Colon (tissue), 2 donors: Measurements from ENCODE around the gene SMIM33.
"Not testable (repeated sequence)": the region's sequence is repeated elsewhere in the genome, so short reads cannot be mapped to it uniquely, and the experiment has no call there.

ENCODE experiments used
- FAIRE-seq: peaks from 2 replicates; lab custom pipeline; 2012; peaks lifted over from hg19 to GRCh38; lab: Jason Lieb, UNC
- donor health status: control.
- donor health status: control.

The SMIM33 gene

GRCh38 chr5:139457241-139457640 lies 13.6 kb upstream of the SMIM33 start:
- FAIRE-seq, result no peak

- no peak for FAIRE-seq
Measured at GRCh38 chr5:139457653-139458306, 13.0 kb upstream of the SMIM33 start.

- FAIRE-seq, result no peak
Measured at GRCh38 chr5:139458580-139459407, 12.0 kb upstream of the SMIM33 start.

GRCh38 chr5:139459451-139459934 lies 11.3 kb upstream of the SMIM33 start:
- FAIRE-seq, result no peak

- FAIRE-seq, result no peak
Measured at GRCh38 chr5:139460455-139460854, 10.3 kb upstream of the SMIM33 start.

- FAIRE-seq, result no peak
Measured at GRCh38 chr5:139461176-139461575, 9.6 kb upstream of the SMIM33 start.

- FAIRE-seq, result no peak
Measured at GRCh38 chr5:139461698-139462097, 9.1 kb upstream of the SMIM33 start.

GRCh38 chr5:139462586-139463276 lies 8.1 kb upstream of the SMIM33 start, which contains the start of gene ECSCR:
ECSCR (minus strand) TSS chr5:139462743; CDS start chr5:139462670, 73 bp downstream.
- FAIRE-seq, result no peak

GRCh38 chr5:139468421-139468931 lies 2.3 kb upstream of the SMIM33 start:
- no peak for FAIRE-seq

GRCh38 chr5:139472386-139473030 lies 1.7 kb downstream of the SMIM33 start:
- FAIRE-seq, result no peak

- FAIRE-seq, result no peak
Measured at GRCh38 chr5:139473105-139473504, 2.3 kb downstream of the SMIM33 start.

- FAIRE-seq, result no peak
Measured at GRCh38 chr5:139473565-139473964, 2.8 kb downstream of the SMIM33 start.

- no peak for FAIRE-seq
Measured at GRCh38 chr5:139474890-139475791, 4.3 kb downstream of the SMIM33 start.

GRCh38 chr5:139475865-139476617 lies 5.2 kb downstream of the SMIM33 start:
- FAIRE-seq, result no peak

GRCh38 chr5:139478657-139479423 lies 8.0 kb downstream of the SMIM33 start:
- not testable (repeated sequence) for FAIRE-seq

GRCh38 chr5:139479729-139480128 lies 8.9 kb downstream of the SMIM33 start:
- not testable (repeated sequence) for FAIRE-seq

- FAIRE-seq, result no peak
Measured at GRCh38 chr5:139481122-139481533, 10.3 kb downstream of the SMIM33 start.

- no peak for FAIRE-seq
Measured at GRCh38 chr5:139481580-139482049, 10.8 kb downstream of the SMIM33 start.
